GM18870 (cell line): Measurements from ENCODE around the gene HMCN1.
"Not testable (repeated sequence)": the region's sequence is repeated elsewhere in the genome, so short reads cannot be mapped to it uniquely, and the experiment has no call there.

ENCODE experiments used
- ATAC-seq: cut with Tn5 transposase; IDR thresholded peaks from one replicate; pipeline ENCODE4 v1.9.1; 2021; ENCODE audit warnings: moderate library complexity; ENCODE audit not compliant: unreplicated experiment

HMCN1 gene

DNA sequence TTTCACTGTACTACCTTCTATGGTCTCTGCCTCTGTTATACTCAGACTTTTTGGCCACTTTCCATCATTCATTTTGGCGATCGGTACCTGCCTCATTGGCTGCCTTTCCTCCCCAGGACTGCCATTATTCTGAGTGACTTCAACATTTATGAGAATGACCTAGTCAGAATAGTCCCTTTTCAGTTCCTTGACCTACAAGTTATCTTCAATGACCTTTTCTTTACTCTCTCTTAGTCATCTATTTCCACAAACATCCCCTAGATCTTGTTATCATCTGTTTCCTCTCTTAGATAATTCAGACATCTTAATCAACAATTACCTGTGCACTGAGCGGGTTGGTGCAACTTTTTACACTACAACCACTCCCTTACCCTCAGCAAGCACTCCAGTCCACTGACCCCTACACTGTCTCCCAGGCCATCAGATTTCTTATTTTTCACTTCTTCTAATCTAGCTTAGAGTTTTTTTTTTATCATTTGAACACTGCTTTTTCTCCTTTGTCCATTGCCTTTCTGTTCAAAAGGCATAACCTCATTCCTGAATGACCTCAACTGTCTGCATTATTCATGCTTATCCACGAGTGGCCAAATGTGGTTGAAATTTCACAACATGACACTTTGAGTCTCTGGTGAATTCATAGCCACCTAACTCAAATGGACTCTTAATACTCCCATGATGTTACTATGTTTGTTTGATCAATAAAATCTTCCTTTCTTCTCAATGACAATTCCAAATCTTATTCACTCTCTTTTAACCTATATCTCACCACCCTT is 112.7 kb downstream of the HMCN1 start:
- no peak for ATAC-seq

DNA sequence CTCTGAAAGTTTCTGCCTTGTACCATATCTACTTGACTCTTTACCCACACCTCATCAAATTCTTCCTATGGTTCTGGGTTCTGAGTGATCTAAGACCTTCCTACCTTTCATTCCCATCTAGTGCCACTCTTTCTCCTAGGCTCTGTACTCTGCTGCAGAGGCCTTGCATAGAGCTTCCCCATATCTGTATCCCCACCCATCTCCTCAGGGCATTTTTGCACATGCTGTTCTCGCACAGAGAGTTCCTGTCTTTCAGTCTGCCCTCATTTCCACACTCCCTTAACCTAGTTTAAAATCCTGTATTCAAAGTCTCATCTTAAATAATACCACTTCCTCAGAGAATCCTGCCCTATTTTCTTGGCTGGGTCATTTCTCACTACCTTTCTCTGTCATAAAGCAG is 114.8 kb downstream of the HMCN1 start:
- ATAC-seq, result no peak

DNA sequence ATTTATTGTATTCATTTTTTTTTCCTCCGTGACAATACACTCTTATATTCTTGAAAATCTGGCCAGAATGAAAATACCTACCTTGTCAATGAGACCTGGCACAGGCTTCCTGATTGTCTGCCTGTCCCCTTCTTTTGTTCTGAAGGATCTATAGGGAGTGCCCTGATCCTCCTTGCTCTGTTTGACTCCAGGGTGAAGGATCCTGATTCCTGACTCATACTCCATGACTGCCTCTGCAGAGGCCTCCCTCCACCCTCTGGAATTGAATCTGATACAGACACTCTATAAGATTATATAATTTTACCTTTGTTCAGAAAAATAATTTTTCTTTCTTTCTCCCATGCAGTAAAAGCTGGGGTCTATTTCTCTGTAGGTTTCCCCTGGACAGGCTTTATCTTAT is 116.2 kb downstream of the HMCN1 start:
- no peak for ATAC-seq

DNA sequence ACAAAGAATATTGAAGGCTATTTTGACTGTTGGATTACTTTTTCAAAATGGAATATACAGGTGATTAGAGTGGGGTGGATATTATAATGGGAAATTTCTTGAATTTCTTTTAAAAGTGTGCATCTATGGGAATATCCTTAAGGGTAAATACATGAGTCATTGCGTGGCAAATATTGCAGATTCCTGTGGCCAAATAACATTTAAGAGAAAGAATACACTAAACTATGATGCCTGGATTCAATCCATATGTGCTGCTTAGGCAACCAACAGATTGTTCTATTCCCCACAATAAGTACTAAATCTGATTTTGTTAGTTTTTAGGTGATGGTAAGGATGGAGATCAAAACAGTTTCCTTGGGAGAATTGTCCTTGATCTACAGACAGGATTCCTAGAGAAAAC is 119.5 kb downstream of the HMCN1 start:
- ATAC-seq, result no peak

DNA sequence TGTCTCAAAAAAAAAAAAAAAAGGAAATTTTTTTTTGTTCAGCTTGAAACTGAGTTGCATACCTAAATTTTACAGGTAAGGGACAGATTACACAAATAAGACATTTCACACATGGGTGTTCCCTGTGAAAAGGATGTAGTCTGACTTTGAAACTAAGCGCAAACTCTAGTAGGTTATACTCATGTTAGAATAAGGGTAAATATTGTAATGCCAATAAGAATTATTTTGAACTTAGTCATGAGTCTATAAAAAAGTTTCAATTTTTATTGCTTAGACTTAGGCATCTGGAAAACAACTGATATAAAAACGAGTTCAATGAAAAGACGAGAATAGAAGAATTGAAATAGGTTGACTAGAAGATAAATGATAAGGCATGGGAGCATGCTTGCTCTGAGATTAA is 122.3 kb downstream of the HMCN1 start:
- ATAC-seq, result no peak

DNA sequence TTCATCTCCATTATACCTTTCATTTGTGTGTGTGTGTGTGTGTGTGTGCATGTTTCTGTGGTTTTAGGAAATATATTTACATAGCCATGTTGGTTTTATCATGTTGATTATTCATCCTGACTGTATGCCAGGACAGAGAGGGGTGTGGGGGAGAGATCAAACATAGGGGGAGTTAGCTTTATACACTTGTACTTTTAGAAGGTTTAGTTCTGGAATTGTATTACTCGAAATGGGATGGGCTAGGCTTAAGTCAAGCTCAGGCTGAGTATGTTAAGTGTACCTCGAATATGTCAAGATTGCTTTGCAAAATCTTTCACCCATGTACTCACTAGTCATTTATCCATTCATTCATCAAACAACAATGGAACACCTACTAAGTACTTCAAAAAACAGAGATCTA is 123.3 kb downstream of the HMCN1 start:
- ATAC-seq, result no peak

DNA sequence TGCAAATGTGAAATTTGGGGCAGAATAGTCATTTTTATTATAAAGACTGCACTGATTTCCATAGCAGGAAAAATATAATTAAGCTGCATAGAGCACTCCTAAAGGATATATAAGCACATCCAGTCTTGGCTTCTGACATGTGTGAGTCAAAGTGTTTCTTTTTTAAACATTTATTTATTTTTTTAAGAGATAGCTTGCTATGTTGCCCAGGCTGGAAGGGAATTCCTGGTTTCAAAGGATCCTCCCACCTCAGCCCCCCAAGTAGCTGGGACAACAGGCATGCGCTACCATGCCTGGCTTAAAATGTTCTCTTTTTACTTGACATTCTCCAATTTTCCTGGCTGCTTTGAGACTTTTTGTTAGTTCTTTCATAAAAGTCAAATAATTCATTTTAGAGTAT is 126.1 kb downstream of the HMCN1 start:
- ATAC-seq, result no peak

DNA sequence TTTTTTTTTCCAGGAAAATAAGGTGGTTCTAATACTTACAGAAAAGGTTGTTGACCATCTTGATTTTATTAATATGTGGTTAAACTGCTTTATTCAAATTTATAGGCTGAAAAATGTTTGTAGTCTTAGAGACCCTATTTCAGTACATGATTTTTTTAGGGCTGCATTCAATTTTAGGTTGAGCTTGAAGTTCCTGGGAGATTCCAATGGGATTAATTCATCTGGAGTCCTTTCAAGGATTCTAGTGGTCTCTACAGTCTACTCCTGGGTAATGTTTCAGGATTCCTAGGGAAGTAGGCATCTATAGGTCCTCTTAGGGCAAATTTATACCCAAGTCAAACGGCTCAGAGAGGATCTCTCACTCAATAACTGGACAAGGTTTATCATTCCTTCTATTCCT is 126.7 kb downstream of the HMCN1 start:
- ATAC-seq, result no peak

DNA sequence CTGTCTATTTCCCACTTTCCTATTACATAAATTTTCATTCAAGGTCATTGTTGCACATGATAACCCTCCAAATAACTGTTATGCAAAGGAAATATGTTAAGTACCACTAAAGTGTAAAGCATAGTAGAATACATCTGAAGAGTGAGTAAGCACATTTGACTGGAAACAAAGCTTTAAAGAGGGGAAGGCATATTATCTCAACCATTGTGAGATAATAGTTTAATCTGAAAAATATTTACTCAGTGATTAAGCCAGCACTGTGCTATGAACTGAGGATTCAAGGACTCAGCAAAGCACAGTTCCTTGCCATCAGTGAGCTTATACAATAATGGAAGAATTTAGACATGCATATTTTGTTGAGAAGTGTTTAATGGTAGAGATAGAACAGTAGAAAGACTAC is 127.4 kb downstream of the HMCN1 start:
- ATAC-seq, result no peak

DNA sequence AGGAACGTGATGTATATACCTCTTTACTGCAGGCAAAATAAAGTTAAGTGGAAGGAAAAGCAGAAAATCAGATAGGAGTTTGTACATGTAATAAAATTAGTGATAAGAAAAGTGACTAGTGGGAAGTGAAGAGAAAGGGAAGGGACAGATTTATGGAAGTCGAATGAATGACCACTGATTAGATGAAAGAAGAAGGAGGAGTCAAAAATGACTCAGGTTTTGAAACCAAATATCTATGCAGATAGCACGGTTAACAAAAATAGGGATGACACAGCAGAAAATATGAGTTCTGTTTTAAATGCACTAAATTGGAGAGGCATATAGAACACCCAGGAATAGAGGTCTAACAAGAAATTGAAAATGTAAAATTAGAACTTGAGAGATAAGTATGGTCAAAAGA is 128.0 kb downstream of the HMCN1 start:
- no peak for ATAC-seq

DNA sequence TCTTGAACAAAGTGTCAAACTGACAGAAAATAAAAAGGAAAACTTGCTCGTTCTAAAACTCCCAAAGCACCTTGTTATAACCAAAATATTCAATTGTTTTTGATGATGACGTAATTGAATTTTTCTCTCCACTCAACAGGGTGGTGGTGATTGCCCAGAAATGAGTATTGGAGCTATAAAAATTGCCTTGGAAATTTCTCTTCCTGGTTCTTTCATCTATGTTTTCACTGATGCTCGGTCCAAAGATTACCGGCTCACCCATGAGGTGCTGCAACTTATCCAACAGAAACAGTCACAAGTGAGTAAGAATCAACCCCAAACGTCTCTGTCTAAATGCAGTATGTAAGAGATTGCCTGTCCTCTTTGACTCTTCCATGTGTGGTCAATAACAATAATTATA is 130.1 kb downstream of the HMCN1 start:
- ATAC-seq, result no peak

DNA sequence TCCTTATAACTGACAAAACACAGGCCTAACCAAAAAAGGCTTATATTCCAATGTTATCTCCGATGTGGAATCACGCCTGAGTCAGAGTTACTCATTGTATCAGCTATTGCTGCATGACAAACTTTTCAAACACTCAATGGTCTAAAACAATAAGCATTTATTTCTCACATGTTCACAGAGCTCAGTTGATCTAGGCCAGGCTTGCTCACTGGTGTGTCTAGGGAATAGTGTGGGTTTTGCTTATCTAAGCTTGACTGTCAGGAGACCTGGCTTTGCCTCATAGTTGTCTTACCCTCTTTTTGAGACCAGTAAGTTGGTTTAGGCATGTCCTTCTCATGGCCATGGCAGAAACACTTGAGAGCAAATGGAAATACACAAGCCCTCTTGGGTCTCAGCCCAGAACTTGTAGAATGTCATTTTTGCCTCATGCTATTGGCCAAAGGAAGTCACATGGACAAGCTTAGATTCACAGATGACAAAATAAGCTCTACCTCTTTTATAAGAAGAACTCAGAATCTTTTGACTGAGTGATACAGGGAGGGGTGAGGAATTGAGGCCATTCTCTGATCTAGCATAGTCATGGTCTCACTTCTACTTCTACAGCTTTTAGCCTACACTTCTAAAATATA is 130.8 kb downstream of the HMCN1 start:
- ATAC-seq, result no peak

DNA sequence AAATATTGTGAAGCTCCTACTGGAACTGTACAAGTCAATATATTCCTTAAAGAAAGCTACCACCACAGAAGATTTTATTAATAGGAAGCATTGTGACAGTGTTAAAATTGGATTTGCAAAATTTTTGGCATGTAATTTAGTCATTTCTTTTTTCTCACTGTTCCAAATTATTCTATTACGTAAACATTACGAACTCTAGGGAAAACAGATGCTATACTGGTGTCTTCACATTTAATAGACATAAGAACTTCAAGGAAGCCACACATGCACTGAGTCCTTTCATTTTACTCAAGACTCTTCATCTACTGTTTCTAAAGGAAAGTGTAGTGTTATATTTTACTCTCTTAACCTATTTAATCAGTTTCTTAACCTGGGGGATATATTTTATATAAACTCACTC is 135.4 kb downstream of the HMCN1 start:
- ATAC-seq, result no peak

DNA sequence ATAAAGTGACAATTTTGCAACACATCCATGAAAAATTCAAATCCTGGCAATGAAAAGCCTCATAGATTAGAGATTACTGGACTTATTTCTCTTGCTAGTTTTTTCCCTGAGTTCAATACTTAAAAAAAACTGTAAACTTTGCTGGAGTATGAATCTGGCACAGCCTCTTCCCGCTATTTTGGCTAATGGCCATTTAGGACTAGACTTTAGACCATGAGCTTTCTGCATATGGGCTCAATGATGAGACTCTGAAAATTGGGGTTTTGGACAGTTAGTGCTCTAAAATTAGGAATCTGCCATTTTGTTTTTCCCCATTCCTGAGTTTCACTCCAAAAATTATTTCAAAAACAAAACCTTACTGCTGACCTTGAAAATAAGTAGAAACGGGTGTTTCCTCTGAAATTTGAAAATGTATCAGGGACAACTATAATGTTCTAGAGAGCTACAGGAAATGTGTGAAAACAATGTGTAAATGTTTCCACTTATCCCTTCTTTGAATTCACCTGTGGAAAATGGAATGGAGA is 137.5 kb downstream of the HMCN1 start:
- no peak for ATAC-seq

DNA sequence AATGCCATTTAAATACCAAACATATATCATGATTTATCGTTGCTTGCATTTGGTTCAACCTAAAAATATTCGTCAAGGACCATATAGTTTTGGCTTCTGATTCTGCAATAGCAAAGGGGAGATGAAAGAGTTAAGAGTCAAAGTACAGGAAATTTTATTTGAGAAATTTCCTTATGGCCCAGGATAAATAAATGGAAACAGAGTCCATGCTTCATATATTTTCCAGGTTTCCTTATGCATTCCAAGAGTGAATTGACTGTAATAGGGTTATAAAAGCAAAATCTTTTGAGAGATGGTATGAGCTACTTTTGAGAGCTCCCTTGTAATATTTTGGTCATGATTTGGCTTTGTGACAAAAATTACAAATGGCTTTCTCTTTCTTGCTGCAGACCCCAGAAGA is 140.1 kb downstream of the HMCN1 start:
- no peak for ATAC-seq

DNA sequence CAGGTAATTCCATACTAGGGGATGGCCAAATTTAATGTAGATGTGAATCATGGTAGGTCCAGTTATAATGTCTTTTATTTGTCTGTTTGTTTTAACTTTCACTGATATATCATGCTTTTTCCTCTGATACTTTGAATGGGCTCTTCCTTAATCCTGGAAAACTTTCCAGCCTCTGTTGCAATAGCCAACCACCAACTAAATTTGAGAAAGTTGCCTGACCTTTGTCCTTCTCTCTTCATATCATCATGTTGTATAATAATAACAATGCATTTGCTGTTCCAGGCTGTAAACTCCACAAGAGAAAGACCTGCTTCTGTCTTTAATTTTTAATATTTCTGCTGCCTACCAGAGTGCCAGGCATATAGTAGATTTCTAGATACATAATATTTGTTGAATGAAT is 146.1 kb downstream of the HMCN1 start:
- no peak for ATAC-seq

DNA sequence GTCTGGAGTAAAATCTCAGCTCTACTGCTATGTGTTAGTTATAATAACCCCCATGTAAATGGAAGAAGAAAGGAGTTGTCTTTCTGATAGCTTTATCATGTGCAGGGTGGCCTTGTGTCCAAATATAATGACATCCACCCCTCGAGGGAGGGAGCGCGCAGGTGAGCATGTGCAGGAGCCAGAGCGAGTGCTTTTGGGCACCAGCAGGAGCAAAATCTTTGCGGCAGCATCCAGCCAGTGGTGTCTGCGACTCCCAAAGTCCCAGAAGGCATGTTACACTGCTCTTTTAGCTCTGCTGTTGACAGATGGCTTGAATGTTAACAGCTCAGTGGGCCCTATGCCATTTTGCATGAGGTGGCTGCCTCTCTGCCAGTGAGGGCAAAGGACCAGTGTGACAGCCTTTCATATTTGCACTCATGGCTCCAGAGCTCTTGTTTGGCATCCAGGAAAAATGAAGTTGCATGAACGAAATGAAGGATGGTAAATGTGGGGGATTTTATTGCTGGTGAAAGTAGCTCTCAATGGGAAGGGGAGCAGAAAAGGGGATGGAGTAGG is 146.7 kb downstream of the HMCN1 start:
- ATAC-seq, result no peak

DNA sequence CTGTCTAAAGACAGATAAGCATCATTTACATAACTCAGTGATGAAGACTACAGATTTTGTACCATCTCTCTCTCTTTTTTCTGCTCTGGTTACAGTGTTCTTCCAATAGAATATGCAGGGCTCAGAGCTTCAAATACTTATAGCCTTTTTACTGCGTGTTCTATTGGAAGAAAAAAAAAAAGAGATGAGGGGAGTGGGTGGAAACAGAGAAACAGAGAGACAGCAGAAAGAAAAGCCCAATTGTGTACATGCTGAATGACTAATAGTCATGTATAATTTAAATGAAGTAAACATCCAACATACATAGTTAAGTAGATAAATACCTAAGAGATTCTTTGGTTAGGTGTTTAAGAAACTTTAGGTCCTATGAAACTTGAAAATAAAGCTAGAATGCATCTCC is 151.9 kb downstream of the HMCN1 start:
- ATAC-seq, result no peak

DNA sequence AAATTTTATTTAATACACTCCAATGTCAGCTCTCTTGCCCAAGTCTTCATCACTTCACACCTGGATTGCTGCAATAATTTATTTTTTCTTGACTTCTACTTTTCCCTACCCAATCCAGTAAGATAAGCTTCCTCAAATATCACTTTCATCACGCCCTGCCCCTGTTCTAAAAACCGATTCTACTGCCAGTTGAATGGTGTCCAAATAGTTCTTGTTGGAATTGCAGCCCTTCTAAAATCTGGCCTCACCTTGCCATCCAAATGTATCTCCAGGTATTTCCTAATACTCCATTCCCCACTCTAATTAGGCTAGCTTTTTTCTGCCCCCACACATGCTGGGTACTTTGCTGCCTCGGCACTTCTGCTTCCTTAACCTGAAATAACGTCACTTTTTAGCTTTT is 152.5 kb downstream of the HMCN1 start:
- ATAC-seq, result no peak

DNA sequence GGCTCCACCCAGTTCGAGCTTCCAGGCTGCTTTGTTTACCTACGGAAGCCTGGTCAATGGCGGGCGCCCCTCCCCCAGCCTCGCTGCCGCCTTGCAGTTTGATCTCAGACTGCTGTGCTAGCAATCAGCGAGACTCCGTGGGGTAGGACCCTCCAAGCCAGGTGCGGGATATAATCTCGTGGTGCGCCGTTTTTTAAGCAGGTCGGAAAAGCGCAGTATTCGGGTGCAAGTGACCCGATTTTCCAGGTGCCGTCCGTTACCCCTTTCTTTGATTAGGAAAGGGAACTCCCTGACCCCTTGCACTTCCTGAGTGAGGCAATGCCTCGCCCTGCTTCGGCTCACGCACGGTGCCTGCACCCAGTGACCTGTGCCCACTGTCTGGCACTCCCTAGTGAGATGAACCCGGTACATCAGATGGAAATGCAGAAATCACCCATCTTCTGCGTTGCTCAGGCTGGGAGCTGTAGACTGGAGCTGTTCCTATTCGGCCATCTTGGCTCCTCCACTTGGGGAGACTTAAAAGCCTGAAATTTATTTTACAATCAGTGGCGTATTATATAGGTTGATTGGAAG is 158.7 kb downstream of the HMCN1 start:
- not testable (repeated sequence) for ATAC-seq

DNA sequence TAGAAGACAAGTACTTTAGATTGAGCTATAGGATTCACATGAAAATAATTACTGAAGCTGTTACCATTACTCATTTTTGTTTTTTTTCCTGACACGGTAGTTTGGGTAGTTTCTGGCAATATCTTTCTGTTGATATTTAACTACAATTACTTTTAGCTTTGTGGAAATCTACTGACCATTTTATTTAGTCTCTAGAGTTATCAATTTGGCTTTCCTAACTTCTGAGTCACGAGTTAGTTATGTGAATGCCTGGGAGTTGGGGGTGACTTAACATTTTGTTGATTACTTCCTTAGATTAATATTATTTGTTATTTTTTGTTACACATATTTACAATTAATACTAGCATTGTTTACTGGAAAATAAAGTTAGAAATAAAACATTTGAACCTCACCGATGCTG is 160.6 kb downstream of the HMCN1 start:
- no peak for ATAC-seq
